GM18951 (cell line): Measurements from ENCODE around the gene PRSS38.

ENCODE experiments used
- POLR2A ChIP-seq: IDR thresholded peaks from 4 replicates; pipeline ENCODE4 v1.6.1; 2011; ENCODE audit warnings: mild to moderate bottlenecking; ENCODE audit not compliant: insufficient read length, insufficient read depth; ENCODE audit errors: extremely low read depth
- in situ Hi-C: fragments of 300-500 bp; cut with MboI; formaldehyde crosslinking; loops from one replicate; pipeline ENCODE4 v1.12.0; 2022; ENCODE audit warnings: low sequenced_read_pairs, mixed read lengths, inconsistent platforms; ENCODE audit not compliant: unreplicated experiment

PRSS38 gene

DNA sequence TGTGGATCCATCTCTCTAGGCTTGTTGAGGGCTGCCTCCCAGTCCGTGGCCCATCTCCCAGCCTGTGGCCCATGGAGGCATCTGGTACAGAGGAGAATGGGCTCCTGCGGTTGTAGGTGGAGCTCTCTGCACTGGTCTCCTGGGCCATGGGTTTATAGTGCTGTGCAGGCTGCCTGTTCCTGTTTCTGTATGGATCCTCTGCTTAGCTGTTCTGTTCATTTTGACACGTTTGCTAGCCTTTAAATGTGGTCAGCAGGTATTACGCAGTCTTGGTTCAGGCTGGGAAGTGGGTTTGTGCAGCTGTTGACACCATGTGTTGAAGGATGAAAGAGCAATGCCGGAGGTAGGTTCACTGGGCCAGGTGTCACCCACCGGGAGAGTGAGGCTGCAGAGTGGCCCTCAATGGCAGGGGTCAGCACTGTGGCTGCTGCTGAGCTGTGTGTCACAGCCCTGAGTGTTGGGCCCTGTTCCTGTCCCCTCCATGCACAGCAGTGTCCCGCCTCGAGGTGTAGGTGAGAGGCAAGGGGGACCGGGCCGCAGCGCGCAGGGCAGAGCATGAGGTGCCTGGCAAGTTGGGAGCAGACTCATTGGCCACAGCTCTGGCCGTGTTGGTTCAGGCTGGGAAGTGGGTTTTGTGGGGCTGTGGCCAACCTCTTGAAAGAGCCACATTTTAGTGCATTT, 41.3 kb upstream of the PRSS38 start:
- in situ Hi-C loops: no loop called here
- TF ChIP-seq POLR2A: no peak

DNA sequence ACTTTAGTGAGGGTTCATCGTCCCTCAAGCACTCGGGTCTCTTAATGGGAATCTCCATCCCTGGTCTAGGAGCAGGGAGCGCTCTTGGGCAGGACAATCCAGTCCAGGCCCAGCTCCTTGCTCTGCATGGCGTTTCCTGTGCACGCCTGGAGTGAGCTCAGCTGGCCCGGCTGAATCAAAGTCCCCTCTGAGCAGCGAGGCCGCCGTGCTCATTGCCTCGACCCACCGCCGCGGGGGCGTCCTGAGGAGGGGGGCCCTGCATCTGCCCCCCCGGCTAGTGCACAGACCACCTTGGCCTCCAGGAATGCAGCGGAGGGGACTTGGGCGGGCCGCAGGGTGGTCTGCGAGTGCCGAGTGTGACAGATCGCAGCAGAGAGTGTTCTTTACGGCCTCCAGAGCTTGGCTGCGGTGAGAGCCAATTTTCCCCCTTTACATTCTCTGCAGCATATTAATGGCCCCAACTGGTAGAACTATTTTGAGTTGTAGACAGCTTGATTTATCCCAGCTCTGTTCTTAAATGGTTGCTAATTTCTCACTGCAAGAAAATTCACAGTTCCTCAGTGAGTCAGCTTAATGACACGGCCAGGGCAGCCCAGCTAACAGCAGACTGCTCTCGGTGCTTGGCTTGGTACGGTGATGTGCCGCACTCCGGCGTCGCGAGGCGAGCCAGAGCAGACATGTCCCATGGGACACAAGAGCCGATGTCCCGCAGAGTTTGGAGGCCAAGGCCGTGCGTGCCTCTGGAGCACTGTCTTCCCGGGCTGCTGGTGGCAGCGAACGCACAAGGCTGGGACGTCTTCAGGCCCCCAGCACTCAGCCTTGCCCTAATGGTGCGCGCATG, 40.4 kb upstream of the PRSS38 start:
- TF ChIP-seq POLR2A: no peak
- in situ Hi-C loops: no loop called here

DNA sequence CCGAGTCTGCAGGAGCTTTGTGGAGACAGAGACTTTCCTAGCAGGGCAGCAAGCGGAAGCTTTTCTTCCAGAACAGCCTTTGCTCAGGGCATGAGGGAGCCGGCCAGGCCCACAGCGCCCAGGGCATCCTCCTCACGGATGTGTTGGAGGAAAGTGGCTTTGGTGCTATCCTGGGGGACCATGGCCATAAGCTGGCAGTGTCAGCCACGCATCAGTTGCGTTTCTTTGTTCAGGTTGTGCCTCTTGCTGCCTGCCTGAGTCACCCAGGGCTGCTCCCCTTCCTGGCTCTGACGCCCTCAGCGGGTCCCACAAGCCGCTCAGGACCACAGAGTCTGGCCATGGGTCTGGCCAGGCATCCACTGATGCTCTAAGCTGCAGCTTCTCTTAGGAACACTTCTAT, 39.6 kb upstream of the PRSS38 start:
- TF ChIP-seq POLR2A: no peak
- in situ Hi-C loops: no loop called here

DNA sequence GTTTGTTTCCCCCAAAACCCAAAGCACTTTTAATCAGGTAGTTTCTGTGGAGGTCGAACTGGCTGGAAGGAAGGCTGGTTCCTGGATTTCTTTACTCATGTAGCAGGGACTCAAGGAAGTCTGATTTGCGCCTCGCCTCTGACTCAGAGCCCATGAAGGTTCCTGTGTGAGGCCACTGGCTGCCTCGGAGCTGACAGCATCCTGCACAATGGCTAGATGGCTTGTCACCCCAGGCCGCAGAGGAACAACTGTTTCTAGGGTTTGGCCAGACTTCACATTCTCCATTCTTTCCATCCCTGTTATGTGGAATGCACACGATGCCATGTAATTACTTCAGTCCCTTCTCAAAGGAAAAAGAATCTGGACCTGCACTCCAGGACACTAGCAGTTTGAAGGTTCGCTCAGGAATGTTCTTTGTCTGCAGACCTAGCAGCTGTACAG, 39.1 kb upstream of the PRSS38 start:
- in situ Hi-C loops: no loop called here
- no peak for TF ChIP-seq POLR2A

GRCh38 chr1:227777156-227777555, 38.3 kb upstream of the PRSS38 start:
- in situ Hi-C loops: no loop called here
- TF ChIP-seq POLR2A: no peak

DNA sequence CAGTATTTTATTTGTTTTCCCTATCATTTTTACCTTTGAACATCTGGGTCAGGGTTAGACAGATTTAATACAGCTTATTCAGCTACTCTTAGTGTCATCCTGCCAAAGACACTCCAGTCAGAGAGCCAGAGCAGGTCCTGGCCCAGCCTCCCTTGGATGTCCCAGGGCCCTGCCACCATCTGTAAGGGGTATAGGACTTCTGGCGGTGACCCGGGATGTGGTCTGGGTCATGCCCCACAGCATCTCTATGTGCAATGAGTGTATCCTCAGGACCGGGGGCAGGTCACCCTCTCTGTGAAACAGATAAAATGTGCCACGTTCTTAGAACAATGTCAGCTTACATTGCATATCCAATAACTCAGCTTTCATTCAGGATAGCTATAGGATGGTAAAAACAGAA, 37.8 kb upstream of the PRSS38 start:
- in situ Hi-C loops: no loop called here
- TF ChIP-seq POLR2A: no peak

GRCh38 chr1:227778401-227778947, 37.0 kb upstream of the PRSS38 start:
- no peak for TF ChIP-seq POLR2A
- in situ Hi-C loops: no loop called here

DNA sequence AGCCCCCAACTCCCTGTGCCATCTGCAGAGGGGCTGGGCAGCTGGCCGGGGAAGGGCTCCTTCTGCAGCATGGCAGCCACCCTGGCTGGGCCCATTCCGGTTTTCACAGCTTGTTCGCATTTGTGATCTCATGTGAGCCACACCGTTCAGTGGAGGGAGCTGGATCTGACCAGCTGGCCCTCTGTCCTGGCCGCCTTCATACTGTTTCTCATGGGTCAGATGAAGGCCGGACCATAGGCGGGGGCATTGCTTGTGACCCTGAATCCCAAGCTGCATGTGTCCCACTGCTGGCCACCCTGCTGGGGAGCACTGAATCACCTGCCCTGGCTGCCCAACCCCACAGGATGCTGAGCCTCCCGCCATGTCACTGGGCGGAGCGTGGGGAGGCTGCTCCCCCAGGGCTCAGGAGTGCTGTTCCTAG, 36.4 kb upstream of the PRSS38 start:
- in situ Hi-C loops: no loop called here
- no peak for TF ChIP-seq POLR2A

- TF ChIP-seq POLR2A: no peak
- in situ Hi-C loops: no loop called here
These were observed 35.8 kb upstream of the PRSS38 start for GRCh38 chr1:227779685-227780084.

- TF ChIP-seq POLR2A: no peak
- in situ Hi-C loops: no loop called here
These were observed 35.1 kb upstream of the PRSS38 start for GRCh38 chr1:227780101-227781044.

DNA sequence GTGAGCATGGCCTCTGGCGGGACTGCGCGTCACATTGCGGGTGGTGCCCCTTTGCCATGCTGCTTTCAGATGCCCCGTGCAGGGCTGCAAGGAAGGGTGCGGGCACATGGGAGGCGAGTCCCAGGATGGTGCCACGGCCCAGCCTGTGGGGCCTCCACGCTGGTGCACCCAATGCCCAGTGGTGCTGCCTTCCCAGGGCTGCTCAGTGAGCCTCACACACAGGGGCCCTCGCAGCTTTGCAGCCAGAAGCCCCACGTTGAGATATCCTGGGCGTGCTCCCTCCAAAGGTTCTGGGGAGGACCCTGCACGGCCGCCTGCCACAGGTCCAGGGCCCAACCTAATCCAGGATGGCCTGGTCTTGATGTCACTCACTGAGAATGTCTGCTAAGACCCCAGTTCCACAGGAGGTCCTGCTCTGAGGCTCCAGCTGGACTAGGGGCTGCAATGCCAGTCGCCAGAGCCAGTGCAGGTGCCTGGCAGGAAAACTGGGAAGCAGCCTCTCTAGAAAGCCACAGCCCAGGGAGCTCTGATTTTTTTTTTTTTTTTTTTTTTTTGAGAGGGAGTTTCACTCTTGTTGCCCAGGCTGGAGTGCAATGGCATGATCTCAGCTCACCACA, 34.1 kb upstream of the PRSS38 start:
- in situ Hi-C loops: no loop called here
- TF ChIP-seq POLR2A: no peak

GRCh38 chr1:227782226-227782625, 33.2 kb upstream of the PRSS38 start:
- in situ Hi-C loops: no loop called here
- no peak for TF ChIP-seq POLR2A
